HG02678 (cell line): ENCODE data around the gene KLHL7.
"Not testable (repeated sequence)": the region's sequence is repeated elsewhere in the genome, so short reads cannot be mapped to it uniquely, and the experiment has no call there.

Experiments
- ATAC-seq: cut with Tn5 transposase; IDR thresholded peaks from one replicate; pipeline ENCODE4 v1.9.1; 2021; ENCODE audit warnings: mild to moderate bottlenecking, moderate library complexity; ENCODE audit not compliant: unreplicated experiment

Gene KLHL7

GRCh38 chr7:23106823-23107663 lies 1.5 kb downstream of the KLHL7 start:
- ATAC-seq, result no peak

DNA sequence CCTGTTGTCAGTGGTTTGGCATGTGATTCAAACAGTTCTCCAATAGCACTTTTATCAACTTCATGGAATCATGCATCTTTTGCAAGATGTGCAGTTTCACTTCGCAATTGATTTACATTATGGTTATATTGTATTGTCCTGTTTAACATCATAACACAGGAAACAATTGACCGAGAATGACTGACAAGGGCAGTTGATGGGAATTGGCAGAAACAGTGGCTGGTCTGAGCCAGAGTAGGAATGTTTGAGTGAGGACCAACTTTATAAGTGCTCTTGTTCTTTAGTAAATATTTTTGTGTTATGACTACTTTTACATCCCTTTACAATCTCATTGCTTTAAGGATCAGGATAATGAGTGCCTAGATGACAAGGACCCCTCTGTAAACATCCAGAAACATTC lies 2.2 kb downstream of the KLHL7 start:
- no peak for ATAC-seq

DNA sequence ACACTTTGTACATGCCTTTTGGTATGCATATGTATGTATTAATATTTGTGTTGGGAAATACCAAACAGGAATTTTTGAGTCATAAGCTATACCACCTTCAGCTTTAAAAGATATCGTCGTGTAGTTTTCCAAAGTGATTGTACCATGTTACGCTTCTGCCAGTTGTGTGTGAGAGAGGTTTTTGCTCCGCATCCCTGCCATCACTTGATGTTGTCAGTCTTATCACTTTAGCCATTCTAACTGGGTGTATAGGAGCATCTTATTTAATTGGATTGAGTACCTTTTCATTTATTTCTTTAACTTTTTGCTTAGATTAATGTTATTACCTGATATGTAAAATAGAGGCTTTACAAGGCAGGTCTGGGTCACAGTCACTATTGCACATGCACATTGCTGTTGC lies 3.4 kb downstream of the KLHL7 start:
- no peak for ATAC-seq

DNA sequence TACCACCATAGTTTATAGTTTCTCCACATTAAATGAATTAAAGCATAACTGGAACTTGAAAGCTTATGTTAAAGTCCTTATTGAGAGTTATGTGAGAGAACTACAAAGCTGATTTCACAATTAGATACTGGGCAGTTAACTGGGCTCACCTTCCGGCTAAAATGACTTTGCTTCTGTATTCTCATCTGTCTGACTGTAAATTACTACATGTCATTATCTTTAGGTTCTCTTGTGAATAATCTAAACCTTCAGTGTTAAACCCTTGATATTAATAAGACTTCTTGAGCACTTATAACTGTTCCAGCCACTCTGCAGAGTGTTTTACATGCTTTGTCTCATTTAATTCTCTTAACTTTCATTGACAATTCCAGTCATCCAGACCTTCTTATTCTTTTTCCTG lies 3.9 kb downstream of the KLHL7 start:
- ATAC-seq, result no peak

DNA sequence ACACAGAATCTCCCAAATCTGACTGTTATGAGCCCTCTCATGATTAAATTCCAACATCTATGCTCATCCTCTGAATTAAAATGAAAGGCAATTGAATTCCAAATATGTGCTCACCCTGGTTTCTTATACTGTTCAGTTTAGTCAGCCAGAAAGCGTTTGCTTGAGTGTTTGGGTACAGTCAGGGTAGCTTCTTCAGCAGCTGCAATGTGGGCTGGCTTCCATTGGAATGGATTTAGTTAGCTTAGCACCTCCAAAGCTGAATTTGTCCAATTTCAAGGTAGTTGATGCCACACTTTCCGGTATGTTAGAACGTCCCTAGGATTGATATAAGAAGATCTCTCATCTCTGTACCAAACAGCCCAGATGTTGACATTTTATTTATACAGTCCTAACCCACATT lies 9.3 kb downstream of the KLHL7 start:
- no peak for ATAC-seq

- no peak for ATAC-seq
Measured at GRCh38 chr7:23115991-23116390, 10.4 kb downstream of the KLHL7 start.

DNA sequence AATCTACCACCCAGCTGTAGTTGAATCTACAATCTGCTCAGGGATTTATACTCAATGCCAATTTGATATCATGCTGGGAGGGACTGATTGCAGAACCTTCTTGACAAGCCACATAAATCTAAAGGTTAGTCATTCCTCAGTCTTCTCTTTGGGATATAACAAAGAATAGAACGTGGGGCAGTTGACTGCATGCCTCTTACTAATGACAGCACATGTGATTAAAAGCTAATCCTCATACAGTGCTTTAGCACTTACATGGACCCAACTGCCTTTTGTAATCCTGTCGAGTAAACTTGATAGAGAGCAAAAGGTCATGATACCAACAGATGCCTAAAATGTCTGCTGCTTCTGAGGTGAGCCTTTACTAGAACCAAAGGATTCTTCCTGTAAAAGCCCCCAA lies 12.3 kb downstream of the KLHL7 start:
- ATAC-seq, result no peak

GRCh38 chr7:23120106-23120505 lies 14.5 kb downstream of the KLHL7 start:
- ATAC-seq, result no peak

DNA sequence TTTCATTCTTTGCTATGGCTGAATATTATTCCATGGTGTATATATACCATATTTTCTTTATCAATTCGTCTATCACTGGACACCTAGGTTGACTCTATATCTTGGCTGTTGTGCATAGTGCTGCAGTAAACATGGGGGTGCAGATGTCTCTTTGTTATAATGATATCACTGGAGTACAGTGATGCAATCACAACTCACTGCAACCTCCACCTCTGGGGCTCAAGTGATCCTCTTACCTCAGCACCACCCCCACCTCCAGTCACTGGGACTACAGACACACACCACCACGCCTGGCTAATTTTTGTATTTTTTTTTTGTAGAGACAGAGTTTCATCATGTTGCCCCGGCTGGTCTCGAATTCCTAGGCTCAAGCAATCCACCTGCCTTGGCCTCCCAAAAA lies 15.6 kb downstream of the KLHL7 start:
- no peak for ATAC-seq

DNA sequence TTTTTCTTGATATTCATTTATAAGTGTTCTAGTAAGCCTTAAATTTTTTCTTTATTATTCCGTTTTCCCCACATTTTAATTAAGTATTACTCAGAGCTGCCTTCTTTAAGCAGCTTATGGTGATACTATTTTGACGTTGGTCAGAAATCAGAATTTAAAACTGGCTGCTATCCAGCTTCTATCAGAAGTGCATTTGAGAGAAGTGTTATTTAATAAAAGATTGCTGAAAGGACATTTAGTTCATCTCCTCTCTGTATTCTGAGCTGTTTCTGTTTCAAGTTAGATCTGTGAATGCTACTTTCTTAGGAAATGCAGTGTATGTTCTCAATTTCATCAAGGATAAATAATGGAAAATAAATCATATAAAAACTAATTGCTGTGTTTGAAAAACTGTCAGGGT lies 17.4 kb downstream of the KLHL7 start:
- no peak for ATAC-seq

GRCh38 chr7:23123465-23123864 lies 17.9 kb downstream of the KLHL7 start:
- ATAC-seq, result no peak

DNA sequence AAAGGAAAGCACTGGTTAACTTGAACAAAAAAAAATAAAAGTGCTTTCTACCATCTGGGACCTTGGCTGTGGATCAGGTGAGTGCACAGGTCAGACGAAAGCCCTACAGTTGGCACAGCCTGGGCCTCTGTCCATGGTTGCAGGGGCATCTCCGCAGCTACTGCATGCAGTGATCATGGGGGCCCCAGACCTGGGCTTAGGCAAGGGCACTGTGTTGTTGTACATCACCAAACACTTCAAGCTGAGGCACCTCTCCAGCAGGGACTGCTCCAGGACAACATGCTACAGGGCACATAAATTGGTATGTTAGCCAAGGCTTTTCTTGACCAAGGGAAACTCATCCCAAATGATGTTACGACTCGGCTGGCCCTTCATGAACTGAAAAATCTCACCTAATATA lies 23.5 kb downstream of the KLHL7 start:
- ATAC-seq, result no peak

GRCh38 chr7:23131799-23132198 lies 26.2 kb downstream of the KLHL7 start:
- ATAC-seq, result not testable (repeated sequence)

DNA sequence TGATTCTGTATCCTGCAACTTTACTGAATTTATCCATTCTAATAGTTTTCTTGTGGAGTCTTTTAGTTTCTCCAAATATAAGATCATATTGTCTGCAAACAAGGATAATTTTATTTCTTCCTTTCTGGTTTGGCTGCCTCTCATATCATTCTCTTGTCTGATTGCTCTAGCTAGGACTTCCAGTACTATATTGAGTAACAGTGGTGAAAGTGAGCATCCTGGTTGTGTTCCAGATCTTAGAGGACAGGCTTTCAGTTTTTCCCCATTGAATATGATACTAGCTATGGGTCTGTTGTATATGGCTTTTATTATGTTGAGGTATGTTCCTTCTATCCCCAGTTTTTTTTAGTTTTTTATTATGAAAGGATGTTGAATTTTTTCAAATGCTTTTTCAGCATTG lies 28.2 kb downstream of the KLHL7 start:
- no peak for ATAC-seq

- no peak for ATAC-seq
Measured at GRCh38 chr7:23135755-23136154, 30.2 kb downstream of the KLHL7 start.

- no peak for ATAC-seq
Measured at GRCh38 chr7:23136216-23136615, 30.6 kb downstream of the KLHL7 start.

GRCh38 chr7:23157679-23158078 lies 52.1 kb downstream of the KLHL7 start:
- ATAC-seq, result no peak

- ATAC-seq, result no peak
Measured at GRCh38 chr7:23158546-23158945, 53.0 kb downstream of the KLHL7 start.

DNA sequence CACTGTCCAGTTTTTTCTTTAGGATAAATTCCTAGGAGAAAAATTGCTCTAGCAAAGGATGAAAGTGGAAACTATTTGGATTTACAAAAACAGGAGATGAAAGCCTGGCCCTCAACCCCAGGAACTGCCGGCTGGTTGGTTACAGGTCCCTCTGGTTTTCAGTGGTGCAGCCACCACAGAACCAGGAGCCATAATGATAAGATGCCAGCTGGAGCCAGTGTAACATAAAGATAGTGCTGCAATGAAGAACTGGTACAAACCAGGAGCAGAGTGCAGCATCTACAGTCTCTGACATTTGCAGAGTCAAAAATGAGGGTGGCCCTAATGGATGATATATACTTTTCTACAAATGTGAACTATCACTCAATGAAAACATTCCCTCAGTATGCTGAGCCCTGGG lies 55.9 kb downstream of the KLHL7 start:
- no peak for ATAC-seq

DNA sequence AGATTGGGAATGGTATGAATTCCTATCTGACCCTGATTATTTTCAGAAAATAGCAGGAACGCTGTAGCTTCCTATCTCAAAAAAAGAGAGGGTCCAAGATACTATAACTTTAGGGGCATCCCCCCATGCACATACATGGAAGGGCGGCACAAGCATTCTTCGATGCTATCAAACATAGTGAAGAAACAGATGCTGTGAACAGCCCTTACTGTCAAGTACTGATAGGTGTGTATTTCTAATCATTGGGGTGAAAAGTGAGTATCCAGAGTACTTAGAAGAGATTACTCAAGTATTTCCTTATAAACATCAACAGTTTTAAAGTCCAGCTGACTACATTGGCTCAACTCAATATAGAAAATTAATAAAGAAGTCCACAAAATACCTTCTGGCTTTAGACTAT lies 59.3 kb downstream of the KLHL7 start:
- no peak for ATAC-seq

GRCh38 chr7:23165316-23165715 lies 59.7 kb downstream of the KLHL7 start:
- ATAC-seq, result no peak

GRCh38 chr7:23167691-23168090 lies 62.1 kb downstream of the KLHL7 start:
- no peak for ATAC-seq
